ENCODE measurements around the gene VPS13D.
A peak's percentile ranks its signal among the peaks of the same experiment; 100 is the strongest.

The VPS13D gene

DNA sequence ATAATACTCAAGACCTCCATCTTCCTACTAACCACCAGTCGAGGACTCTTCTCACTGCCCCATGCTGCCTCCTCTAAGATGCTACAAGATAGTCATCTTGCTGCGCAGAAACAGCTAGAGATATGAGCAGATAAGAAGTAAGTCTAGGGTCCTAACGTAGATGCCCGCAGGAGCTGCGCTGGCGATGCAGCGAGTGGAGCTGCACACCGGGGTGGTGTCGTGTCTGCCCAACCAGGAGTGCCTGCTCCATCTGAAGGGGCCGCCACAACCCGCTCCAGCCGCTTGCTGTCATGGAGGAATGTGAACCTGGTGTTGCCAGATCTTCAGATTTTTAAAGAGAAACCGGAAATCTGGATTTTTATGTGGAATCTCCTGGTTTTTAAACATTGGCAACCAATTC, 175.1 kb downstream of the VPS13D start:
- Histone ChIP-seq H3K23ac (ENCODE audit: low read length in 2 of 2) (no peak overlapping the region), H3K4me2 (ENCODE audit: low read length, poor library complexity, severe bottlenecking) (no peak overlapping the region), H3K27me3 (ENCODE audit: control insufficient read depth in 1 of 2, insufficient read depth in 1 of 2, low read length in 2 of 2) (no peaks in the 10 kb centered on the region), H2BK12ac (ENCODE audit: low read length in 2 of 2) (no peak overlapping the region), H2BK120ac (ENCODE audit: low read depth, low read length) (no peak overlapping the region), H3K4me3 (ENCODE audit: insufficient read depth in 1 of 2, low read depth in 1 of 2, low read length in 2 of 2) (no peak overlapping the region), H3K14ac (ENCODE audit: low read length in 2 of 2) (no peak overlapping the region), H3K4ac (ENCODE audit: low read depth in 1 of 2, low read length in 2 of 2) (no peak overlapping the region), H3K36me3 (ENCODE audit: control insufficient read depth in 1 of 2, insufficient read depth in 2 of 2, low read depth in 1 of 2, low read length in 2 of 2) (peaks cover 19 to 46% of the 10 kb centered on the region in 2 experiments), H3K9me3 (ENCODE audit: control insufficient read depth, low read length) (no peaks in the 10 kb centered on the region), H3K27ac (ENCODE audit: low read length, poor library complexity, severe bottlenecking) (no peak overlapping the region), H2BK15ac (ENCODE audit: low read depth, poor library complexity, severe bottlenecking) (no peak overlapping the region), H3K4me1 (ENCODE audit: control insufficient read depth, insufficient read depth, low read depth, low read length) (peaks cover 1% of the 10 kb centered on the region), H3K9ac (ENCODE audit: low read length) (no peak overlapping the region), H3K18ac (ENCODE audit: low read depth in 1 of 2, low read length in 2 of 2) (no peak overlapping the region), H4K8ac (ENCODE audit: low read length) (no peak overlapping the region), H2AK5ac (ENCODE audit: low read length, severe bottlenecking) (no peak overlapping the region), H4K91ac (ENCODE audit: low read length) (no peak overlapping the region), H3K79me1 (replicated peaks; ENCODE audit: low read length, poor library complexity, severe bottlenecking) (no peaks in the 10 kb centered on the region), H2BK5ac (ENCODE audit: low read depth, low read length, poor library complexity, severe bottlenecking) (no peak overlapping the region), H2AFZ (ENCODE audit: low read depth, low read length) (no peak overlapping the region)
- WGBS = 96% methylated on average over 13 of the region's 13 CpGs
- DNase-seq = no peak

DNA sequence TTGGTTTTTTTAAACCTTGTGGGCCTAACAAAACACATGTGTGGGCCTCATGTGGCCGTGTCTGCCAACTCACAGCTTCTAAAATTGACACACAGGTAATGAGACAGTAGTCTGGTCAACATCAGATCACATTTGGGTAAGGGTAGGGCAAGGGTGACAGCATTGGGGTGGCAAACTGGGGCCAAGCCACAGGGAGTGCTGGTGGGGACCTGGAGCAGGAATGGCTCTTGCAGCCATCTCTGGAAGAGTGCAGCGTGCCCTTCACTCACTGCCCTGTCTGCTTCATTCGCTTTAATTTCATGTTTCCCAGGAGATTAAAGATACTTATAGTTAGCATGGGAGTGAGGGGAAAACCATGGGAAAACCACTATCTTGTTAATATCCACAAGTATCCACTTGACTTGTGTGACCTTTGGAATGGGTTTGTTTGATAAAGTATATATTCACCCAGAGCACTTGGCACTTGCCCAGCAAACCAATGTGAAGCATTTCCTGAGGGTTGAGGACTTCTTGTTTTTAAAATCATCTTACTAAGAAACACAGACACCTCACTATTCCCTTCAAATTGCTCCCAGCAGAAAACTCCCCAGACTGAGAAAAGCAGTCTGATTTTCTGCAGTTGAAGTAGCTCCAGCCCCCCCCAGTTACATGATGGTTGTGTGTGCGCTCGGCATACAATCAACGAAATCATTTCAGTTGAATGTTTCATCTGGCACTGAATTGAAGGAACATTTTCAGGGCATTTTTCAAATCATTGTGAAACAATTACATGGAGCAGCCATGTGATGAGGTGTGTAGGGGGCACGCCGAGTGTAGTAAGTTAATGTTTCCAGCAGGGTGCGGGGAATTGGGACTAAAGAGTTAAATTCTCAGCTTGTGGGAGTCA, 175.7 kb downstream of the VPS13D start:
- Histone ChIP-seq H2BK120ac (ENCODE audit: low read depth, low read length) (no peak overlapping the region), H4K91ac (ENCODE audit: low read length) (peak overlapping the region; percentile 66), H3K4ac (ENCODE audit: low read depth in 1 of 2, low read length in 2 of 2) (no peak overlapping the region), H3K9me3 (ENCODE audit: control insufficient read depth, low read length) (no peaks in the 10 kb centered on the region), H3K14ac (ENCODE audit: low read length in 2 of 2) (no peak overlapping the region), H2AK5ac (ENCODE audit: low read length, severe bottlenecking) (no peak overlapping the region), H2AFZ (ENCODE audit: low read depth, low read length) (no peak overlapping the region), H3K27me3 (ENCODE audit: control insufficient read depth in 1 of 2, insufficient read depth in 1 of 2, low read length in 2 of 2) (no peaks in the 10 kb centered on the region), H2BK5ac (ENCODE audit: low read depth, low read length, poor library complexity, severe bottlenecking) (no peak overlapping the region), H3K23ac (ENCODE audit: low read length in 2 of 2) (no peak overlapping the region), H3K4me2 (ENCODE audit: low read length, poor library complexity, severe bottlenecking) (no peak overlapping the region), H2BK12ac (ENCODE audit: low read length in 2 of 2) (no peak overlapping the region), H3K18ac (ENCODE audit: low read depth in 1 of 2, low read length in 2 of 2) (no peak overlapping the region), H4K8ac (ENCODE audit: low read length) (no peak overlapping the region), H3K79me1 (replicated peaks; ENCODE audit: low read length, poor library complexity, severe bottlenecking) (no peaks in the 10 kb centered on the region), H2BK15ac (ENCODE audit: low read depth, poor library complexity, severe bottlenecking) (no peak overlapping the region), H3K9ac (ENCODE audit: low read length) (peak overlapping the region; percentile 61), H3K4me1 (ENCODE audit: control insufficient read depth, insufficient read depth, low read depth, low read length) (peaks cover 1% of the 10 kb centered on the region), H3K27ac (ENCODE audit: low read length, poor library complexity, severe bottlenecking) (no peak overlapping the region), H3K4me3 (ENCODE audit: insufficient read depth in 1 of 2, low read depth in 1 of 2, low read length in 2 of 2) (no peak overlapping the region), H3K36me3 (ENCODE audit: control insufficient read depth in 1 of 2, insufficient read depth in 2 of 2, low read depth in 1 of 2, low read length in 2 of 2) (peaks cover 15 to 45% of the 10 kb centered on the region in 2 experiments)
- 85% methylated on average over 7 of the region's 9 CpGs for WGBS
- peak; percentile 24 for DNase-seq

GRCh38 chr1:12406211-12407021, 176.6 kb downstream of the VPS13D start:
- no peak overlapping the region for H3K14ac ChIP-seq (ENCODE audit: low read length in 2 of 2)
- no peak overlapping the region for H2AK5ac ChIP-seq (ENCODE audit: low read length, severe bottlenecking)
- no peak overlapping the region for H3K18ac ChIP-seq (ENCODE audit: low read depth in 1 of 2, low read length in 2 of 2)
- no peak overlapping the region for H2BK15ac ChIP-seq (ENCODE audit: low read depth, poor library complexity, severe bottlenecking)
- no peak overlapping the region for H3K4me3 ChIP-seq (ENCODE audit: insufficient read depth in 1 of 2, low read depth in 1 of 2, low read length in 2 of 2)
- H3K27ac ChIP-seq (ENCODE audit: low read length, poor library complexity, severe bottlenecking) = no peak overlapping the region
- no peaks in the 10 kb centered on the region for H3K79me1 ChIP-seq (replicated peaks; ENCODE audit: low read length, poor library complexity, severe bottlenecking)
- H3K4ac ChIP-seq (ENCODE audit: low read depth in 1 of 2, low read length in 2 of 2) = no peak overlapping the region
- H3K9ac ChIP-seq (ENCODE audit: low read length) = peak overlapping the region; percentile 61
- H4K8ac ChIP-seq (ENCODE audit: low read length) = no peak overlapping the region
- no peak overlapping the region for H3K4me2 ChIP-seq (ENCODE audit: low read length, poor library complexity, severe bottlenecking)
- H3K27me3 ChIP-seq (ENCODE audit: control insufficient read depth in 1 of 2, insufficient read depth in 1 of 2, low read length in 2 of 2) = no peaks in the 10 kb centered on the region
- peaks cover 9 to 40% of the 10 kb centered on the region in 2 experiments for H3K36me3 ChIP-seq (ENCODE audit: control insufficient read depth in 1 of 2, insufficient read depth in 2 of 2, low read depth in 1 of 2, low read length in 2 of 2)
- no peak overlapping the region for H2BK120ac ChIP-seq (ENCODE audit: low read depth, low read length)
- H2BK12ac ChIP-seq (ENCODE audit: low read length in 2 of 2) = no peak overlapping the region
- peaks cover 1% of the 10 kb centered on the region for H3K4me1 ChIP-seq (ENCODE audit: control insufficient read depth, insufficient read depth, low read depth, low read length)
- no peak overlapping the region for H2AFZ ChIP-seq (ENCODE audit: low read depth, low read length)
- no peaks in the 10 kb centered on the region for H3K9me3 ChIP-seq (ENCODE audit: control insufficient read depth, low read length)
- no peak overlapping the region for H2BK5ac ChIP-seq (ENCODE audit: low read depth, low read length, poor library complexity, severe bottlenecking)
- peak; percentile 20 for DNase-seq
- no peak overlapping the region for H4K91ac ChIP-seq (ENCODE audit: low read length)
- H3K23ac ChIP-seq (ENCODE audit: low read length in 2 of 2) = no peak overlapping the region
- WGBS = 86% methylated on average over 6 of the region's 8 CpGs

Data from mesenchymal stem cell (in vitro differentiated cells and primary cell).